Stomach (tissue), 9 donors: Measurements from ENCODE around the gene RAB36. TPM values are rescaled to one million over a fixed set of nuclear protein-coding genes. Genes with fewer than 3 reads are reported as not detected.
A peak's percentile ranks its signal among the peaks of the same experiment; 100 is the strongest.

Source experiments
- DNase-seq, 2 donors: peaks; one replicate each; pipeline versions ENCODE4 v3.0.0 to v3.0.0-alpha.2; 2013 to 2019
- H3K27ac ChIP-seq, 5 donors: fragments of 200-600 bp in 4 of 5; sonication (generic) in 4 of 5; one replicate each; pipeline ENCODE4 v1.5.1; 2013 to 2019; ENCODE audit warnings: mild to moderate bottlenecking in 1 of 5, moderate library complexity in 1 of 5
- H3K27me3 ChIP-seq, 3 donors: fragments of 200-600 bp; sonication (generic); one replicate each; pipeline ENCODE4 v1.5.1; 2017 to 2019; ENCODE audit warnings: mixed run types in 1 of 3
- H3K36me3 ChIP-seq, 4 donors: fragments of 200-600 bp; sonication (generic); 1 replicate in 3 of 4; 2 replicates in 1 of 4; pipeline ENCODE4 v1.5.1; 2016 to 2019
- H3K4me1 ChIP-seq, 4 donors: fragments of 200-600 bp; sonication (generic); one replicate each; pipeline ENCODE4 v1.5.1; 2016 to 2019
- H3K4me3 ChIP-seq, 4 donors: fragments of 200-600 bp; sonication (generic) in 3 of 4; one replicate each; pipeline ENCODE4 v1.5.1; 2016 to 2019; ENCODE audit warnings: mild to moderate bottlenecking in 1 of 4
- H3K9me3 ChIP-seq, 4 donors: fragments of 200-600 bp; sonication (generic); one replicate each; pipeline ENCODE4 v1.5.1; 2016 to 2019
- CTCF ChIP-seq, 7 experiments: fragments of 450-650 bp in 4 of 7; fragments of 200-600 bp in 3 of 7; sonication (generic) in 3 of 7; IDR thresholded peaks; one replicate each; pipeline ENCODE4 v1.5.1; 2016 to 2019; ENCODE audit warnings: antibody characterized with exemption in 7 of 7, control low read depth in 2 of 7, mild to moderate bottlenecking in 1 of 7
- EP300 ChIP-seq: sonication (generic); formaldehyde crosslinking; IDR thresholded peaks from one replicate; pipeline ENCODE4 v1.6.1; 2017; ENCODE audit warnings: antibody characterized with exemption
- POLR2A ChIP-seq, 4 donors: fragments of 450-650 bp; IDR thresholded peaks; one replicate each; pipeline ENCODE4 v1.6.1; 2016; ENCODE audit warnings: antibody characterized with exemption in 4 of 4, control low read depth in 2 of 4, mild to moderate bottlenecking in 1 of 4, moderate library complexity in 1 of 4
- POLR2AphosphoS5 ChIP-seq, 3 donors: sonication (generic); formaldehyde crosslinking; IDR thresholded peaks; one replicate each; pipeline ENCODE4 v1.6.1; 2016; ENCODE audit warnings: antibody characterized with exemption in 3 of 3
- WGBS, 5 donors: extraction: QIAGEN DNeasy Blood & Tissue Kit in 3 of 5; methylation state at CpG; one replicate each; pipeline versions ENCODE4 v1.1.5 to v1.1.7; 2013 to 2018; 5-methylcytosine and 5-hydroxymethylcytosine counted together
- intact Hi-C: fragments of 100-400 bp; cut with DNase I; formaldehyde crosslinking; loops from one replicate; pipeline ENCODE4 v1.15.1; 2023; ENCODE audit warnings: low total_unique reads
- polyA plus RNA-seq, 3 donors: library from polyadenylated mRNA; stranded (reverse); fragments of 200-250 nt; gene quantifications; one replicate each; pipeline ENCODE4 v1.2.3, GENCODE V29; 2013
- total RNA-seq, 5 donors: library from RNA; depleted of rRNA; stranded (reverse); fragments of >200 nt; gene quantifications; one replicate each; pipeline versions ENCODE4 v1.1.0 to v1.2.3, GENCODE V29; 2014 to 2016
- donor health status: healthy with polysubstance abuse.
- donor health status: Bipolar disorder and iron deficiency.
- donor health status: healthy.

The RAB36 gene
- total and polyA plus RNA-seq, 8 donors = 0.58 to 7.6 (median 1.6) TPM; not detected in 1

GRCh38 chr22:23147617-23148387 lies 2.5 kb downstream of the RAB36 start:
- peak overlapping the region in 2 of 5 donors; percentile 11 to 34 for H3K27ac ChIP-seq

GRCh38 chr22:23149743-23150238 lies 4.5 kb downstream of the RAB36 start:
- peaks cover 0 to 49% (median 19%) of the 10 kb centered on the region in 4 donors for H3K36me3 ChIP-seq
- DNase-seq = no peak
- H3K27me3 ChIP-seq = no peaks in the 10 kb centered on the region
- intact Hi-C loops = no loop called here
- TF ChIP-seq POLR2AphosphoS5 (IDR thresholded peaks at IDR 0.05) (no peak), POLR2A (IDR thresholded peaks at IDR 0.05) (no peak), EP300 (no peak), CTCF (IDR thresholded peaks at IDR 0.05) (no peak)
- no peak overlapping the region for H3K27ac ChIP-seq
- H3K4me3 ChIP-seq = no peak overlapping the region
- H3K9me3 ChIP-seq = no peaks in the 10 kb centered on the region
- H3K4me1 ChIP-seq = peaks cover 14 to 38% (median 35%) of the 10 kb centered on the region in 4 donors
- 81 to 91% (median 86%) methylated on average over 15 of the region's 15 CpGs for WGBS, 5 donors

More at GRCh38 chr22:23147617-23148387, 2.5 kb downstream of the RAB36 start:
- Histone ChIP-seq H3K36me3 (peaks cover 0 to 32% (median 14%) of the 10 kb centered on the region in 4 donors), H3K9me3 (no peaks in the 10 kb centered on the region), H3K4me3 (no peak overlapping the region), H3K4me1 (peaks cover 20 to 49% (median 43%) of the 10 kb centered on the region in 4 donors), H3K27me3 (no peaks in the 10 kb centered on the region)
- TF ChIP-seq POLR2AphosphoS5 (IDR thresholded peaks at IDR 0.05) (peak in 1 of 3 donors; percentile 44), EP300 (no peak), CTCF (IDR thresholded peaks at IDR 0.05) (no peak), POLR2A (IDR thresholded peaks at IDR 0.05) (no peak)
- 14 to 24% (median 21%) methylated on average over 6 of the region's 6 CpGs for WGBS, 5 donors
- intact Hi-C loops = no loop called here
- no peak for DNase-seq

- Histone ChIP-seq H3K27me3 (no peaks in the 10 kb centered on the region), H3K4me3 (no peak overlapping the region), H3K36me3 (peaks cover under 1 to 59% (median 20%) of the 10 kb centered on the region in 4 donors), H3K4me1 (peaks cover 4 to 29% (median 25%) of the 10 kb centered on the region in 4 donors), H3K9me3 (no peaks in the 10 kb centered on the region), H3K27ac (no peak overlapping the region)
- intact Hi-C loops = no loop called here
- no peak for DNase-seq
- 83 to 98% (median 93%) methylated on average over 6 of the region's 6 CpGs for WGBS, 5 donors
- no peak for TF ChIP-seq POLR2AphosphoS5 (IDR thresholded peaks at IDR 0.05)
- TF ChIP-seq POLR2A (IDR thresholded peaks at IDR 0.05) = no peak
- TF ChIP-seq EP300 = no peak
- TF ChIP-seq CTCF (IDR thresholded peaks at IDR 0.05) = no peak
These were observed 5.5 kb downstream of the RAB36 start for GRCh38 chr22:23150762-23151161.

GRCh38 chr22:23151827-23152226 lies 6.5 kb downstream of the RAB36 start:
- TF ChIP-seq POLR2AphosphoS5 (IDR thresholded peaks at IDR 0.05) (no peak), CTCF (IDR thresholded peaks at IDR 0.05) (no peak), POLR2A (IDR thresholded peaks at IDR 0.05) (no peak), EP300 (no peak)
- 86 to 95% (median 92%) methylated on average over 9 to 16 of the region's 16 CpGs for WGBS, 5 donors
- peaks cover 0 to 23% (median 20%) of the 10 kb centered on the region in 4 donors for H3K4me1 ChIP-seq
- no peaks in the 10 kb centered on the region for H3K27me3 ChIP-seq
- no peak for DNase-seq
- peak overlapping the region in 1 of 5 donors; percentile 47 for H3K27ac ChIP-seq
- intact Hi-C loops = no loop called here
- peak overlapping the region in 1 of 4 donors; percentile 9 for H3K4me3 ChIP-seq
- H3K9me3 ChIP-seq = no peaks in the 10 kb centered on the region
- H3K36me3 ChIP-seq = peaks cover 3 to 67% (median 23%) of the 10 kb centered on the region in 4 donors
